ENCODE data around the gene EML4.

DNA sequence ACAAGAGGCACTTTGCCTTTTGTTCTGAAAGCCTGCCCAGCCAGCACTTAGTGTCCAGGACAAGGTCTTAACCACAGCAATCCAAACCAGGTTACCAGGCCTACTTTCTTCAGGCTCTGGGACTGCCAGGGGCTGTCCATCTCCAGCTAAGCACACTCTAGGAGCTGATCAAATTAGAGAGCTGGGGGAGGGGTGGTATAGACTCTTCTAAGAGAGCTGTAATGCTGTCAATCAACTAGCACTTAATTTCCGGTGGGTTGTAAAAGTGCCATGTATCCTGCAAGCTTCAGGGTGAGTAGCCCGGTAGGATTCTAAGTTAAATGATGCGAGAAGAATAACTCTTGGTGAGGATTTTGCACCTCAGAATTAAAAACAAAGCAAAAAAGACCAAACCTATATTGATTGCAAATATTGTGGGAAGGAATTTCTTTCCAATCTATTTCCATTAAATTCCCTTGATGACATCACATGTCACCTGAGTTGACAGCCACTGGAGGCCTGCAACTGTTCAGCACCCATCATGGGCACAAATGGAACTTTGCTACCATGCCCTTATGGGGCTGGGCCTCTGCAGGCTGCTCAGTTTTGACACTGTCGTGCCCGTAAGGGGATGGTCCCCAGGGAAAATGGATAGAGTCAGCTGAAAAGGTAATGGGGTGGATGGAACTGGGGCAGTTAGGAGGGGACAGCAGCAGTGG is 200.5 kb downstream of the EML4 start:
- TF ChIP-seq, protein P1, sequence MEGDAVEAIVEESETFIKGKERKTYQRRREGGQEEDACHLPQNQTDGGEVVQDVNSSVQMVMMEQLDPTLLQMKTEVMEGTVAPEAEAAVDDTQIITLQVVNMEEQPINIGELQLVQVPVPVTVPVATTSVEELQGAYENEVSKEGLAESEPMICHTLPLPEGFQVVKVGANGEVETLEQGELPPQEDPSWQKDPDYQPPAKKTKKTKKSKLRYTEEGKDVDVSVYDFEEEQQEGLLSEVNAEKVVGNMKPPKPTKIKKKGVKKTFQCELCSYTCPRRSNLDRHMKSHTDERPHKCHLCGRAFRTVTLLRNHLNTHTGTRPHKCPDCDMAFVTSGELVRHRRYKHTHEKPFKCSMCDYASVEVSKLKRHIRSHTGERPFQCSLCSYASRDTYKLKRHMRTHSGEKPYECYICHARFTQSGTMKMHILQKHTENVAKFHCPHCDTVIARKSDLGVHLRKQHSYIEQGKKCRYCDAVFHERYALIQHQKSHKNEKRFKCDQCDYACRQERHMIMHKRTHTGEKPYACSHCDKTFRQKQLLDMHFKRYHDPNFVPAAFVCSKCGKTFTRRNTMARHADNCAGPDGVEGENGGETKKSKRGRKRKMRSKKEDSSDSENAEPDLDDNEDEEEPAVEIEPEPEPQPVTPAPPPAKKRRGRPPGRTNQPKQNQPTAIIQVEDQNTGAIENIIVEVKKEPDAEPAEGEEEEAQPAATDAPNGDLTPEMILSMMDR (conservative IDR thresholded peaks at IDR 0.05) = no peak
- no peak for TF ChIP-seq ZFX (IDR thresholded peaks at IDR 0.05)
